Measurements from ENCODE around the gene GALNT10. TPM values are rescaled to one million over a fixed set of nuclear protein-coding genes. Genes with fewer than 3 reads are reported as not detected.

The GALNT10 gene
- total and polyA plus RNA-seq, 5 donors = 3.4 to 21.7 (median 15.4) TPM

DNA sequence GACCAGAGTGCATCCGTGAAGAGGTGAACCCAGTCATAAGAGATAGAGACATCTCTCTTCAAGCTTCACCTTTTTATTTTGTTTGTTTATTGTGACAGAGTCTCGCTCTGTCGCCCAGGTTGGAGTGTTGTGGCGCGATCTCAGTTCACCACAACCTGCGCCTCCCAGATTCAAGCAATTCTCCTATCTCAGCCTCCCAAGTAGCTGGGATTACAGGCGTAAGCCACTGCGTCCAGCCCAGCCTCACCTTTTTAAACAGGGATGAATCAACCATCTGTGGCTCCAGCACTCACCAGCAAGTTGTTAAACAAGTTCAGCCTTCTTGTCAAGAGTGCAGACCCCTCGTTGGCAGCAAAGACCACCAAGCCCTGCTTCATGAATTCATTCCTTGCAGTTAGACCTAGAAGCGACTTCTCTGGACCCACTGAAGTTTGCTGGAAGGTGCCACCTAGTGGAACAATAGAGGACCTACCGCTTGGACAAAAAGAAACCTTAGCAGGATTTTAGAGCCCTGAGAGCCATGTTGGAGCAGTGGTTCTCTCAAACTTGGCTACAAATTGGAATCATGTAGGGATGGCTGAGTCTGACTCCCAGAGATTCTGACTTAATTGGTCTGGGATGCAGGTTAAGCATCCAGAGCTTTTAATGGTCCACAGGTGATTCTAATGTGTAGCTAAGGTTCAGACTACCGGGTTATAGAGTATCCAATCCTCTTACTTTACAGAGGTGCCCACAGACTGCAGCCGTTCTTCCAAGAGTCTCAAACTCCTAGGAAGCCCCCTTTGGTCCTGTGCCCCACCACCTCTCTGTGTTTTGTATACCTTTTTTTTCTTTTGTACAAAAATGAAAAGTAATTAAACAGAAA, 10.5 kb upstream of the GALNT10 start:
- H3K27ac ChIP-seq (ENCODE audit: low read length) = no peak overlapping the region
- H3K27me3 ChIP-seq (ENCODE audit: control insufficient read depth, insufficient read depth) = no peaks in the 10 kb centered on the region
- WGBS = 57% methylated on average over 13 of the region's 13 CpGs
- no peaks in the 10 kb centered on the region for H3K4me1 ChIP-seq (ENCODE audit: control insufficient read depth, insufficient read depth, low read length)
- H3K4me3 ChIP-seq (ENCODE audit: low read length) = no peak overlapping the region
- intact Hi-C loops (cut with DNase I) = loop anchor here (2.0 to 10.0 kb wide), 4 partner anchors 107 to 225 kb away; no protein-coding TSS in a partner anchor
- H3K9me3 ChIP-seq (ENCODE audit: control insufficient read depth, low read length) = no peaks in the 10 kb centered on the region
- DNase-seq (no peak), ATAC-seq (peak; percentile 74 to 79)

- H3K27ac ChIP-seq (ENCODE audit: low read length) = no peak overlapping the region
- 98% methylated on average over 1 of the region's 1 CpG for WGBS
- no peaks in the 10 kb centered on the region for H3K9me3 ChIP-seq (ENCODE audit: control insufficient read depth, low read length)
- no peak overlapping the region for H3K4me3 ChIP-seq (ENCODE audit: low read length)
- ATAC-seq (no peak), DNase-seq (no peak)
- no peaks in the 10 kb centered on the region for H3K27me3 ChIP-seq (ENCODE audit: control insufficient read depth, insufficient read depth)
- intact Hi-C loops (cut with DNase I) = loop anchor here in 2 of 4 donors (2.0 to 10.0 kb wide), 4 partner anchors 108 to 224 kb away; no protein-coding TSS in a partner anchor
- H3K4me1 ChIP-seq (ENCODE audit: control insufficient read depth, insufficient read depth, low read length) = no peaks in the 10 kb centered on the region
These were observed 9.4 kb upstream of the GALNT10 start for GRCh38 chr5:154181161-154181560.

GRCh38 chr5:154189256-154189818, 1.2 kb upstream of the GALNT10 start:
- Histone ChIP-seq H3K27ac (ENCODE audit: low read length) (no peak overlapping the region), H3K9me3 (ENCODE audit: control insufficient read depth, low read length) (no peaks in the 10 kb centered on the region), H3K27me3 (ENCODE audit: control insufficient read depth, insufficient read depth) (no peaks in the 10 kb centered on the region), H3K4me3 (ENCODE audit: low read length) (peak overlapping the region; percentile 87), H3K4me1 (ENCODE audit: control insufficient read depth, insufficient read depth, low read length) (peaks cover 9% of the 10 kb centered on the region)
- WGBS = 9% methylated on average over 25 of the region's 25 CpGs
- peak; percentile 23 to 25 for ATAC-seq
- intact Hi-C loops (cut with DNase I) = loop anchor here in 3 of 4 donors (5.0 to 10.0 kb wide), 4 partner anchors 212 to 215 kb away; no protein-coding TSS in a partner anchor
- peak in 1 of 3 donors; percentile 65 for DNase-seq

- WGBS = under 1% methylated on average over 67 of the region's 67 CpGs
- no peaks in the 10 kb centered on the region for H3K9me3 ChIP-seq (ENCODE audit: control insufficient read depth, low read length)
- ATAC-seq = peak; percentile 94 to 95
- peak overlapping the region; percentile 38 for H3K27ac ChIP-seq (ENCODE audit: low read length)
- intact Hi-C loops (cut with DNase I) = loop anchor here (5.0 to 10.0 kb wide), 4 partner anchors 212 to 215 kb away; no protein-coding TSS in a partner anchor
- DNase-seq = peak; percentile 90 to 95 (median 94)
- no peaks in the 10 kb centered on the region for H3K27me3 ChIP-seq (ENCODE audit: control insufficient read depth, insufficient read depth)
- peak overlapping the region; percentile 87 for H3K4me3 ChIP-seq (ENCODE audit: low read length)
- peaks cover 9% of the 10 kb centered on the region for H3K4me1 ChIP-seq (ENCODE audit: control insufficient read depth, insufficient read depth, low read length)
These were observed 526 bp upstream of the GALNT10 start for GRCh38 chr5:154189819-154190594.

GRCh38 chr5:154191467-154192261, 1.1 kb downstream of the GALNT10 start:
- Histone ChIP-seq H3K4me3 (ENCODE audit: low read length) (peak overlapping the region; percentile 87), H3K9me3 (ENCODE audit: control insufficient read depth, low read length) (no peaks in the 10 kb centered on the region), H3K4me1 (ENCODE audit: control insufficient read depth, insufficient read depth, low read length) (peaks cover 9% of the 10 kb centered on the region), H3K27me3 (ENCODE audit: control insufficient read depth, insufficient read depth) (no peaks in the 10 kb centered on the region), H3K27ac (ENCODE audit: low read length) (no peak overlapping the region)
- WGBS = 23% methylated on average over 10 of the region's 10 CpGs
- intact Hi-C loops (cut with DNase I) = loop anchor here in 2 of 4 donors (5.0 to 10.0 kb wide), 2 partner anchors 211 to 213 kb away; no protein-coding TSS in a partner anchor
- ATAC-seq (peak; percentile 6 to 14), DNase-seq (no peak)

- no peaks in the 10 kb centered on the region for H3K27me3 ChIP-seq (ENCODE audit: control insufficient read depth, insufficient read depth)
- no peak overlapping the region for H3K4me3 ChIP-seq (ENCODE audit: low read length)
- DNase-seq (no peak), ATAC-seq (no peak)
- no peak overlapping the region for H3K27ac ChIP-seq (ENCODE audit: low read length)
- H3K9me3 ChIP-seq (ENCODE audit: control insufficient read depth, low read length) = no peaks in the 10 kb centered on the region
- H3K4me1 ChIP-seq (ENCODE audit: control insufficient read depth, insufficient read depth, low read length) = peaks cover 14% of the 10 kb centered on the region
- whole genome bisulfite sequencing = 67% methylated on average over 3 of the region's 3 CpGs
- intact Hi-C loops (cut with DNase I) = loop anchor here in 2 of 4 donors (5.0 to 10.0 kb wide), 2 partner anchors 209 to 212 kb away; no protein-coding TSS in a partner anchor
These were observed 2.8 kb downstream of the GALNT10 start for GRCh38 chr5:154193283-154193682.

DNA sequence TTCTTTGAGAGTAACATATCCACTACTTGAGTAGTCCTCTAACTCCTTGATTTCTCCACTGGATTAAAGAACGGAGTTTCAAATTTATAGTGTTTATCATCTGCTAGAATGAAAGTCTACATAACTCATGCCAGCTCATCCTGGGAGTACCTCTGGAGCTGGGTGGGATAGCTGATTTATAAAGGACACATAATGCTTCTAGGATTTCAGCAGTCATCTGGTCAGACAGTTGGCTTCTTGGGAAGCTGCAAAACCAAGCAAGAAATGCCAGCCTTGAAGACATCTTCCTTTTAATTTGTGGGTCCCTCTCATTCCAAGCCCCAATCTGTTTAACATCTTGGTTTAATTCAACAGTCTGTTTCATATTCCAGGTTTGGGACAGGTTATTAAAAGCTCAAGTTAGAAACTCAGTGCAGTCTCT, 3.2 kb downstream of the GALNT10 start:
- DNase-seq (no peak), ATAC-seq (no peak)
- no peak overlapping the region for H3K4me3 ChIP-seq (ENCODE audit: low read length)
- intact Hi-C loops (cut with DNase I) = loop anchor here in 2 of 4 donors (5.0 to 10.0 kb wide), 2 partner anchors 209 to 211 kb away; no protein-coding TSS in a partner anchor
- H3K9me3 ChIP-seq (ENCODE audit: control insufficient read depth, low read length) = no peaks in the 10 kb centered on the region
- H3K27ac ChIP-seq (ENCODE audit: low read length) = no peak overlapping the region
- H3K4me1 ChIP-seq (ENCODE audit: control insufficient read depth, insufficient read depth, low read length) = peaks cover 14% of the 10 kb centered on the region
- no peaks in the 10 kb centered on the region for H3K27me3 ChIP-seq (ENCODE audit: control insufficient read depth, insufficient read depth)
- 65% methylated on average over 1 of the region's 1 CpG for WGBS

- ATAC-seq (no peak), DNase-seq (no peak)
- intact Hi-C loops (cut with DNase I) = loop anchor here in 2 of 4 donors (5.0 to 10.0 kb wide), 2 partner anchors 208 to 210 kb away; no protein-coding TSS in a partner anchor
- H3K4me3 ChIP-seq (ENCODE audit: low read length) = no peak overlapping the region
- peaks cover 14% of the 10 kb centered on the region for H3K4me1 ChIP-seq (ENCODE audit: control insufficient read depth, insufficient read depth, low read length)
- no peak overlapping the region for H3K27ac ChIP-seq (ENCODE audit: low read length)
- H3K27me3 ChIP-seq (ENCODE audit: control insufficient read depth, insufficient read depth) = no peaks in the 10 kb centered on the region
- 73% methylated on average over 8 of the region's 8 CpGs for WGBS
- H3K9me3 ChIP-seq (ENCODE audit: control insufficient read depth, low read length) = no peaks in the 10 kb centered on the region
These were observed 4.1 kb downstream of the GALNT10 start for GRCh38 chr5:154194345-154195329.

- H3K27ac ChIP-seq (ENCODE audit: low read length) = no peak overlapping the region
- DNase-seq (no peak), ATAC-seq (no peak)
- 100% methylated on average over 1 of the region's 1 CpG for WGBS
- H3K4me3 ChIP-seq (ENCODE audit: low read length) = no peak overlapping the region
- H3K27me3 ChIP-seq (ENCODE audit: control insufficient read depth, insufficient read depth) = no peaks in the 10 kb centered on the region
- intact Hi-C loops (cut with DNase I) = loop anchor here in 1 of 4 donors (10.0 kb wide), 1 partner anchor 209 kb away; no protein-coding TSS in a partner anchor
- peaks cover 12% of the 10 kb centered on the region for H3K4me1 ChIP-seq (ENCODE audit: control insufficient read depth, insufficient read depth, low read length)
- H3K9me3 ChIP-seq (ENCODE audit: control insufficient read depth, low read length) = no peaks in the 10 kb centered on the region
These were observed 5.7 kb downstream of the GALNT10 start for GRCh38 chr5:154196281-154196680.
